Activated CD4-positive, alpha-beta T cell treated with anti-CD3 and anti-CD28 coated beads, Interleukin-2, amount 10 ng/mL, durations not matched to agents 24 days and 14 days (primary cell): ENCODE data around the gene BPIFB4. TPM values are rescaled to one million over a fixed set of nuclear protein-coding genes. Genes with fewer than 3 reads are reported as not detected.
"Not testable (repeated sequence)": the region's sequence is repeated elsewhere in the genome, so short reads cannot be mapped to it uniquely, and the experiment has no call there.

Experiments
- DNase-seq: peaks from one replicate; pipeline ENCODE4 v3.0.0; 2022
- H3K27ac Mint-ChIP-seq: one replicate; pipeline ENCODE4 v1.8.0; 2022; ENCODE audit warnings: mild to moderate bottlenecking, mixed read lengths
- H3K27me3 Mint-ChIP-seq: one replicate; pipeline ENCODE4 v1.8.0; 2022; ENCODE audit warnings: mixed read lengths
- H3K36me3 Mint-ChIP-seq: one replicate; pipeline ENCODE4 v1.8.0; 2022; ENCODE audit warnings: low read depth, mild to moderate bottlenecking, mixed read lengths
- H3K4me1 Mint-ChIP-seq: one replicate; pipeline ENCODE4 v1.8.0; 2021; ENCODE audit warnings: mixed read lengths
- H3K4me3 Mint-ChIP-seq: one replicate; pipeline ENCODE4 v1.8.0; 2022; ENCODE audit warnings: mild to moderate bottlenecking, moderate library complexity, mixed read lengths
- H3K9me3 Mint-ChIP-seq: one replicate; pipeline ENCODE4 v1.8.0; 2021; ENCODE audit warnings: mixed read lengths
- intact Hi-C: fragments of 100-400 bp; cut with micrococcal nuclease; formaldehyde crosslinking; loops from one replicate; pipeline ENCODE4 v1.15.1; 2023
- total RNA-seq: library from RNA; stranded (reverse); gene quantifications from 2 replicates; pipeline ENCODE4 v1.2.3, GENCODE V29; 2022

The BPIFB4 gene
- total RNA-seq, 1 donor from 2014 or later = not detected

DNA sequence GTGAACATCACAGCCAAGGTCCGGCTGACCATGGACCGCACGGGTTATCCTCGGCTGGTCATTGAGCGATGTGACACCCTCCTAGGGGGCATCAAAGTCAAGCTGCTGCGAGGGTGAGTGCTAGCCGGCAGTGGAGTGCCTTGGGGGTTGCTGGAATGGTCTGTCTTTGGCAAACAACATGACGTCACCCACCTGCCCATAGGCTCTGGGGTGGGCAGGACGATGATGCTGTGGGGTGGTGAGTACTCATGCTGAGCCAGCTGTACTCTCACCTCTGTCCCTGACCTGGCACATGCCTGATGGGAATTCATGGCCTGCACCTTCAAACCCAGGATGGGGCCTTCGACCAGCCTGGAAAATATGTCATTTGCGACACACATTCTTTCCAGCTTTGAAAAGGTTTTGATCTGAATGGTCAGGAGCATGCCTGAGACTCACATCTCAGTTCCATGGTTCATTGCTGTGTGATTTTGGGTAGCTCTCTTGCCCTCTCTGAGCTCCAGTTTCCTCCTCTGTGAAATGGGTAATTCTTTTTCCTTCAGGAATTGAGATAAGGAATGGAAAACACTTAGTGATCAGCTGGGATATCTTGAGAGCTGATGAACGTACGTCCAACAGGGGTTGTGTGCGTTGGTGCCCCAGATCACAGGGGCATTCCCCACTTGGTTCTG is 6.7 kb downstream of the BPIFB4 start:
- no peak for DNase-seq
- intact Hi-C loops = no loop called here
- Mint-ChIP-seq H3K36me3 (no peaks in the 10 kb centered on the region), H3K27ac (no peak overlapping the region), H3K27me3 (peaks cover 2% of the 10 kb centered on the region), H3K4me3 (no peak overlapping the region), H3K9me3 (no peaks in the 10 kb centered on the region), H3K4me1 (no peaks in the 10 kb centered on the region)

DNA sequence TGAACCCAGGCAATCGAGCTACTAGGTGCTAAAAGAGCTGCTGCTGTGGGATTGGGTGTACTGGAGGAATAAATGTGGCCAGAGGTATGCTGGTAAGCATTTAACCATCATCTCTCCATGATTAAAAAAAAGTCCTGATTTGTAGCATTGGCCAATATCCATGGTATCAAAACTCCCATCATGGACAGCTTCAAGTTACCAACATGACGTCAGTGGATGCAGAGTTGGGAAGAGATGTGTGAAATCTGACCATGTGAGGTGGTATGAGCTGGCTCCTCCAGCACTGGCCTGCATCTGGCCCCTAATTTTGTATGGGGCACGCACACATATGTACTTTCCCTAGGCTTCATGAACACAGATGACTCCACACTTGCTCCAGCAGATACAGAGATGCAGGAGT is 11.7 kb downstream of the BPIFB4 start:
- Mint-ChIP-seq H3K27ac (no peak overlapping the region), H3K4me3 (no peak overlapping the region), H3K36me3 (no peaks in the 10 kb centered on the region), H3K4me1 (no peaks in the 10 kb centered on the region), H3K9me3 (peaks cover 4% of the 10 kb centered on the region), H3K27me3 (peaks cover 2% of the 10 kb centered on the region)
- intact Hi-C loops = no loop called here
- DNase-seq = no peak

DNA sequence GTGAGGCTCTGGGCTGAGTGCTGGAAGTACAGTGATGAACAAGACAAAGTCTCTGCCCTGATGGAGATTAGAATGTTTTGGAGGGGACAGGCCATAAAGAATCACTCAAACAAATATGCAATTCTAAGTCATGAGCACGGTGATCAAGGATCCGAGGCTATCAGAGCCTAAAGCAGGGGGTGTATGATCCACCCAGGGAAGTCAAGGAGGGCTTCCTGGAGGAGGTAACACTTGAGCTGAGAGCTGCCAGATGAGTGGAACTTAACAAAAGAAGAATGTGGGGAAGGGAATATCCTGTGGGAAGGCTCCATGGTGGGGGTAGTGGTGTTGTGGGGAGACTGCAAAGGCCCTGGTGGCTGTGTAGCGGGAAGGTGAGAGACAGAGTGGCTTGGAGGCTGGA is 12.2 kb downstream of the BPIFB4 start:
- DNase-seq = no peak
- H3K9me3 Mint-ChIP-seq = peaks cover 4% of the 10 kb centered on the region
- no peaks in the 10 kb centered on the region for H3K4me1 Mint-ChIP-seq
- H3K36me3 Mint-ChIP-seq = no peaks in the 10 kb centered on the region
- H3K27me3 Mint-ChIP-seq = peaks cover 2% of the 10 kb centered on the region
- H3K27ac Mint-ChIP-seq = no peak overlapping the region
- no peak overlapping the region for H3K4me3 Mint-ChIP-seq
- intact Hi-C loops = no loop called here

DNA sequence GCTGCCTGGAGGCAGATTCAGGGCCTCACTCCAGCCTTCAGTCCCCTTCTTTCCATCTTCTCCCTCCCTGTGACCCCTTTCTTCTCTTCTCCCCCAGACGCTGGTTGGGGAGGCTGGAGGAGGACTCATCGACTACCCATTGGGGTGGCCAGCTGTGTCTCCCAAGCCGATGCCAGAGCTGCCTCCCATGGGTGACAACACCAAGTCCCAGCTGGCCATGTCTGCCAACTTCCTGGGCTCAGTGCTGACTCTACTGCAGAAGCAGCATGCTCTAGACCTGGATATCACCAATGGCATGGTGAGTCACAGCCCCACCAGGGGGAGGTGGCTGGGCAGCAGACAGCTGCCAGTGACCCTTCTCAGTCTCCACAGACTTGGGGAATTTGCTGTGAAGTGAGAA is 12.9 kb downstream of the BPIFB4 start:
- Mint-ChIP-seq H3K9me3 (peaks cover 4% of the 10 kb centered on the region), H3K4me3 (no peak overlapping the region), H3K4me1 (no peaks in the 10 kb centered on the region), H3K36me3 (no peaks in the 10 kb centered on the region), H3K27me3 (peaks cover 2% of the 10 kb centered on the region), H3K27ac (no peak overlapping the region)
- DNase-seq = no peak
- intact Hi-C loops = no loop called here

DNA sequence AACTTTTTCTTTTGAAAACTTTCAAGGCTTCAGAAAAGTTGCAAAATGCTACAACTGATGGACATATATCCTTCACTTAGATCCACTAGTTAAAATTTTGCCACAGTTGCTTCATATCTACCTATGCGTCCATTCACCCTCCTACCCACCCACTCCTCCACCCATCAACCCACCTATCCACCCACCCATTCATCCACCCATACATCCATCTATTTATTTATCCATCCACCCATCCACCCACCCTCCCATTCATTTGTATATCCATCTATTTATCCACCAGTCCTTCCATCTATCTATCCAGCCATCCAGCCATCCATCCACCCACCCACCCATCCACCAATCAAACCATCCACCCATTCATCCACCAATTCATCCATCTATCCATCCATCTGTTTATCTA is 13.6 kb downstream of the BPIFB4 start:
- no peak for DNase-seq
- Mint-ChIP-seq H3K36me3 (no peaks in the 10 kb centered on the region), H3K4me1 (no peaks in the 10 kb centered on the region), H3K4me3 (no peak overlapping the region), H3K27ac (no peak overlapping the region), H3K27me3 (peaks cover 2% of the 10 kb centered on the region), H3K9me3 (peaks cover 4% of the 10 kb centered on the region)
- intact Hi-C loops = no loop called here

DNA sequence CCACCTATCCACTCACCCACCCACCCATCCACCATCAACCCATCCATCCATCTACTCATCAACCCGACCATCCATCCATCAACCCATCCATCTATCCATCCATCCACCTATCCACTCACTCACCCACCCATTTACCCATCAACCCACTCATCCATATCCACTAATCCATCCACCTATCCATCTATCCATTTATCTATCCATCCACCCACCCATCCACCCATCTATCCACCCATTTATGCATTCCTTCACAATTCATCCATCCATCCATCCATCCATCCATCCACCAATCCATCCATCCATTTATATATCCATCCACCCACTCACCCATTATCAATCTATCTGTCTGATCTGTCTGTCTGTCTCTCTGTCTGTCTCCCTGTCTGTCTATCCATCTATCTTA is 14.1 kb downstream of the BPIFB4 start:
- intact Hi-C loops = no loop called here
- Mint-ChIP-seq H3K27me3 (no peaks in the 10 kb centered on the region), H3K4me3 (no peak overlapping the region), H3K9me3 (peaks cover 4% of the 10 kb centered on the region), H3K36me3 (no peaks in the 10 kb centered on the region), H3K4me1 (no peaks in the 10 kb centered on the region), H3K27ac (no peak overlapping the region)
- no peak for DNase-seq

DNA sequence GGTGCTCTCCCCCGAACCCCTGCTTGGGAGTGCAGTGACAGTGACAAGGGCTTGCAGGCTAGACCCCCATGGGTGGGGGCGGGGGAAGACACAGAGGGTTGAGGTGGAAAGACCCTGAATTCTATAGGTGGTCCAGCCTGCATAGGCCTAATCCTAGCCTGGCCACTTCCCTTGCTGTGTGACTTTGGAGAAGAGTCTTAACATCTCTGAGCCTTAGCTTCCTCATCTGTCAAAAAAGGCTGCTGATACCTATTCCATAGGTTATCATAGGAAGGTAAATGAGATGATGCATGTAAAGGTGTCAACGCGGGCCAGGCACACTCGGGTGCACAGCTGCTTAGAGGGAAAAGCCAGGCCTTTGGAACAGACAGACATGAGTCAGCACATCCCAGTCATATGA is 15.8 kb downstream of the BPIFB4 start:
- peaks cover 4% of the 10 kb centered on the region for H3K9me3 Mint-ChIP-seq
- H3K36me3 Mint-ChIP-seq = no peaks in the 10 kb centered on the region
- H3K4me1 Mint-ChIP-seq = no peaks in the 10 kb centered on the region
- H3K4me3 Mint-ChIP-seq = no peak overlapping the region
- intact Hi-C loops = loop anchor here (5.0 kb wide), 1 partner anchor 202 kb away; no protein-coding TSS in a partner anchor
- no peak for DNase-seq
- H3K27me3 Mint-ChIP-seq = no peaks in the 10 kb centered on the region
- H3K27ac Mint-ChIP-seq = no peak overlapping the region

DNA sequence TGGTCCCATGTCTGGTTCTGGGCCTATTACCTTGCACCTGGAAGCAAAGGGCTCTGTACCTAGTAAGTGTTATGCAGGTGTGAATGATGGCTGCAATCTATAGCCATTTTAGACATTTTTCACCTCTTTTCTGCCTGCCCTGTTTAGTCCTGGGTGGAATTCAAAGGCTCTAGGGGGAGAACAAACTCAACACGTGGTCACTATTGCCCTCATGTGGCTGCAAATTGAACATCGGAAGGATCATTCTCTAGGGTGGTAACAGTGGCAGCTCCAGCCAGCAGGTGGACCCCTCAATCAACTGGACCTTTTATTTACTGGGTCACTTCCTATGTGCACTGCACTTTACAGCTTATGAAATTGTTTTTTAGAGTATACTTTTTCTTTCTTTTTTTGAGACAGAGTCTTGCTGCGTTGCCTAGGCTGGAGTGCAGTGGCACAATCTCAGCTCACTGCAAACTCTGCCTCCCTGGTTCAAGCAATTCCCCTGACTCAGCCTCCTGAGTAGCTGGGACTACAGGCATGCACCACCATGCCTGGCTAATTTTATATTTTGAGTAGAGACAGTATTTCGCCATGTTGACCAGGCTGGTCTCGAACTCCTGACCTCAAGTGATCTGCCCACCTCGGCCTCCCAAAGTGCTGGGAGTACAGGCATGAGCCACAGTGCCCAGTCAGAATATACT is 16.6 kb downstream of the BPIFB4 start:
- intact Hi-C loops = loop anchor here (2.0 to 5.0 kb wide), 2 partner anchors 193 to 201 kb away; no protein-coding TSS in a partner anchor

DNA sequence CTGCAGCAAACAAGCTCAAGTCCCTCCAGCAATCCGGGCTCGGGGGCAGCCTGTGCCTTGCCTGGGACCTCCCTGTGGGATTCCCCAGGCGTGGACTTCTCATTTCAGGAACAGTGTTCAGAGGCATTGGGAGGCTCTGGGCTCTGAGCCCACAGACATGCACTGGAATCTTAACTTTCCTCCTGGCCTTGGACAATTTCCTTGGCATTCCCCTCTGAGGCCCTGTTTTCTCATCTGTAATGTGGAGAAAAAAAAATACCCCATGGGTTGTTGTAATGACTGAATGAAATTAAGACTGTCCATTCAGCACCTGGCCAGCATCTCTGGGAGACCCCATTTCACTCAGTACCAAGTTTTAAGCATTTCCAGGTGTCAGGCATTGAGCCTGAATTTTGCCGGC is 17.6 kb downstream of the BPIFB4 start:
- intact Hi-C loops = loop anchor here (2.0 to 5.0 kb wide), 2 partner anchors 194 to 200 kb away; no protein-coding TSS in a partner anchor

More for the DNA sequence above, 16.6 kb downstream of the BPIFB4 start:
- H3K27ac Mint-ChIP-seq, H3K36me3 Mint-ChIP-seq, H3K4me1 Mint-ChIP-seq, H3K9me3 Mint-ChIP-seq, H3K27me3 Mint-ChIP-seq, H3K4me3 Mint-ChIP-seq: not testable (repeated sequence)
- DNase-seq = peak; percentile 80

DNA sequence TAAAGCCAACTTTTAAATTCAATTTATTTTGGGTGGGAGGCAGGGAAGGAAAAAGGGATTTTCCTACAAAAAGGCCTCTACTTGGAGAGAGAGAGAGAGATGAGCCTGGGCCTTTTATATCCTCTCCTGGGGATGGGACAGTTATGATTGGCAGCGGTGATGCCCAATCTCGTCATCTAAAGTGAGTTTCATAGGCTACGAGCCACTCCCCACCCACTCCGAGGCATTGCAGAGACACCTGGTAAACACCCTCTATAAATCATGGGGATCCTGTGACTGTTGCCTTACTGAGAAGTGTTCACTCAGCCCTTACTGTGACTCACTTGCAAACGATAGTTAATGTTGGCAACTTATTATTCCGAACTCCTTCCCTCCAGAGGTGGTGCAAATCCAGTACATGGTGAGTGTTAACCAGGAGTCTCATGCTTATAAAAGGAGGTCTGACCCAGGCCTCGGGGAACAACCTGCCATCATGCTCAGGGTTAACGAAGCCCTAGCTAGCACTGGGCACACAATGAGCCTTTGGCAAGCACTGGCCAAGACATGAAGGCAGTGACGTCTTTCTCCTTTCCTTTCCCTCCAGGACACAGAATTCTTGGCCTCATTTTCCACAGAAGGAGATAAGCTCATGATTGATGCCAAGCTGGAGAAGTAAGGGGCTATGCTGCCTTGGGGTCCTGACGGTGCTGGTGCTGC is 20.5 kb downstream of the BPIFB4 start:
- no peak overlapping the region for H3K4me3 Mint-ChIP-seq
- H3K27me3 Mint-ChIP-seq = no peaks in the 10 kb centered on the region
- DNase-seq = no peak
- no peaks in the 10 kb centered on the region for H3K36me3 Mint-ChIP-seq
- H3K9me3 Mint-ChIP-seq = no peaks in the 10 kb centered on the region
- H3K4me1 Mint-ChIP-seq = no peaks in the 10 kb centered on the region
- intact Hi-C loops = loop anchor here (5.0 kb wide), 1 partner anchor 197 kb away; no protein-coding TSS in a partner anchor
- no peak overlapping the region for H3K27ac Mint-ChIP-seq

More for the DNA sequence above, 17.6 kb downstream of the BPIFB4 start:
- H3K4me3 Mint-ChIP-seq = no peak overlapping the region
- H3K9me3 Mint-ChIP-seq = peaks cover 4% of the 10 kb centered on the region
- no peak for DNase-seq
- H3K36me3 Mint-ChIP-seq = no peaks in the 10 kb centered on the region
- no peak overlapping the region for H3K27ac Mint-ChIP-seq
- H3K4me1 Mint-ChIP-seq = no peaks in the 10 kb centered on the region
- H3K27me3 Mint-ChIP-seq = no peaks in the 10 kb centered on the region

DNA sequence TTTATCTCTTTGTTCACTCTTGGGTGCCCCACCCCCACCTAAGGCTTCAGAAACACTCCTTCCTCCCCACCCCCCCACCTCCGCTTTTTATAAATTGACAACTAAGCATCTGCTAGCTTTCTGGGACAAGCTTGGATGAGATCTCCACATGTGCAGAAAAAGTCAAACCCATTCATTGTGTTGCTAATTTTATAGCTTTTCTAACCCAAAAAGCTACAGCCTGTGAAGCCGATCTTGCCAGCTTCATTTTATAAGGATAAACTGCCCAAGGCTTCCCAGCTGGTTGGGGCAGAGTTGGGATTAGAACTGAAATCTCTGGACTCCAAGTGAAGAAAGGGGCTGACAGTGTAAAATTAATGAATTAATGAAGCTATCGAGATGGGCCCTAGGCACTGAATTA is 24.1 kb downstream of the BPIFB4 start:
- no peak overlapping the region for H3K4me3 Mint-ChIP-seq

DNA sequence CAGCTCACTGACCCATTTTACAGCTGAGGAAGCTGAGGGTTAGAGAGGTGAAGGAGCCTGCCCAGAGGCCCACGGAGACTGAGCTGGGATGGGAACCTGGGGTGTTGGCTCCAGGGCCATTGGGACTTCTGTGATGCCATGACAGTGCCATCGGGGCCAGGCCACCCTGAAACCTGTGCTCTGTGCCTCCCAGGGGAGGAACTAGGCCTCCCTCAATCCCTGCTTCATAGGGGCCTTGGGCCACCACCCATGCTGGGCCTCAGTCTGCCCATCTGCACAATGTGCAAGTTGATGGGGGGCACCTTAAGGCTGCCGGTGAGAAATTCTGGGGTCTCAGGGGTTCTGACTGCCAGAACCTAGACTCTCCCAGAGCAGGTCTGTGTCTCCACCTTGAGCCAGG is 24.9 kb downstream of the BPIFB4 start:
- no peak overlapping the region for H3K27ac Mint-ChIP-seq
- H3K4me3 Mint-ChIP-seq = no peak overlapping the region
- no peak for DNase-seq
- H3K27me3 Mint-ChIP-seq = no peaks in the 10 kb centered on the region
- intact Hi-C loops = no loop called here
- H3K4me1 Mint-ChIP-seq = no peaks in the 10 kb centered on the region
- H3K36me3 Mint-ChIP-seq = no peaks in the 10 kb centered on the region
- H3K9me3 Mint-ChIP-seq = no peaks in the 10 kb centered on the region

More for the DNA sequence above, 24.1 kb downstream of the BPIFB4 start:
- no peaks in the 10 kb centered on the region for H3K9me3 Mint-ChIP-seq
- no peaks in the 10 kb centered on the region for H3K27me3 Mint-ChIP-seq
- no peak for DNase-seq
- intact Hi-C loops = no loop called here
- H3K36me3 Mint-ChIP-seq = no peaks in the 10 kb centered on the region
- H3K4me1 Mint-ChIP-seq = no peaks in the 10 kb centered on the region
- H3K27ac Mint-ChIP-seq = no peak overlapping the region

DNA sequence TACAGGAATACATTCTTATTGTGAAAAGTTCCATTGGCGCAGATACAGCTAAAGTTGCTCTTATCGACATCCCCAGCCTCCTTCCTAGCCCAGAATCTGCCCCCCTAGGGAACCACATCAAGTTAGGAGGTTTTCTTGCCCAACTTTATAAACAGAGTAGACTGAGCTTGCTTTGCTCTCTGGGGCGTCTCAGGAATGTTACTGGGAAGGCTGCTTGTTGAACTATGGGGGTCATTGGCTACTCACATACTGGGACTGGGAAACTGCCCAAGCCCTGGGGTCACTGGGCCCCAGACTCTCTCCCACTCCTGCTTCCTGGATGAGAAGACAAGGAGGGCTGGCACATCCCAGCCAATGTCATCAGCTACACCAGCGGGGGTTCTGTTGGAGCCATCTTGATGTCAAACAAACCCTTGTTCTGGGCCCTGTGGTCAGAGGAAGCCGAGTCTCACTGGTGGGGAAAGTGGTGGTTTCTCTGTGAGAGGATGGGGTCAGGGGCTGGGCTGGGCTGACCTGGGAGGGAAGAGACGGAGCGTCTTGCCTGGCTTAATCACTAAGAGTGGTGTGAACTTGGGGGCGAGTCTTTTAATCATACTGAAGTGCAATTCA is 26.0 kb downstream of the BPIFB4 start:
- Mint-ChIP-seq H3K4me1 (no peaks in the 10 kb centered on the region), H3K27me3 (no peaks in the 10 kb centered on the region), H3K9me3 (no peaks in the 10 kb centered on the region), H3K36me3 (no peaks in the 10 kb centered on the region), H3K27ac (no peak overlapping the region), H3K4me3 (no peak overlapping the region)
- no peak for DNase-seq
- intact Hi-C loops = no loop called here
